GM13977 (cell line): ENCODE results near the gene SHISAL2A.
A peak's percentile ranks its signal among the peaks of the same experiment; 100 is the strongest.

Experiments
- DNase-seq: peaks from one replicate; pipeline ENCODE4 v3.0.0; 2012; ENCODE audit warnings: low spot score
- in situ Hi-C: fragments of 300-500 bp; cut with MboI; formaldehyde crosslinking; loops from one replicate; pipeline ENCODE4 v1.12.0; 2022; ENCODE audit warnings: low sequenced_read_pairs, low pct_unique_long_range_greater_than_20kb, mixed read lengths, inconsistent platforms; ENCODE audit not compliant: unreplicated experiment
- TF ChIP-seq, protein P1 (sequence below): IDR thresholded peaks from 2 replicates; pipeline ENCODE4 v1.5.1; 2012; ENCODE audit warnings: mild to moderate bottlenecking, control low read depth; ENCODE audit not compliant: insufficient read depth; ENCODE audit errors: extremely low read depth, missing control alignments

The SHISAL2A gene

DNA sequence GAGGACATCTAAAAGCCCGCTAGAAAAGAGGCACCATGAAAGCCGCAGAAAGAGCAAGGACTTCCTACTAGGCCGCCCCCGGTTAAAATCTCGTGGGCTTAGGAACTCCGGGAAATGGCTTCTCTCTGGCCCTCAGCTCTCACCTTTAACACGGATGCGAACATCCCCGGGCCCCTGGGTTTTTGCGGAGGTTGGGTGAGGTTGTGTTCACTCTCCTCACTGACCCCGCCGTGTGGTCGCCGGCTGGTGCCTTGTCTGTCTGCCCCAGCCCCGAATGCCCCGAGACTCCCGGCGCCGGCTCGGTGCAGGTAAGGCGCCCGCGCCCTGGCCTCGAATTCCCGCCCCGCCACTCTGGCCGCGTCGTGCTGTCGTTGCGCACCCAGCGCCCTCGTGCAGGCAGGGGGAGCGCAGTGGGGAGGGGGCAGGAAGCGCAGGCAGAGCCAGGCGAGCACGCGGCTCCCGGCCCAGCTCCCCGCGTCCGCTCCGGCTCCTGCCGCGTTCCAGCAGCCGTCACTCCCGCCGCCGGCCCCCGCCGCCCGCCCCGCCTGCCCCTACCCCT is at the start of gene SHISAL2A:
Gene SHISAL2A, plus strand, starts transcription at position 437 of the 559 bp plus-strand sequence. CDS start 326 bp downstream, outside the sequence.
- TF ChIP-seq, protein P1, sequence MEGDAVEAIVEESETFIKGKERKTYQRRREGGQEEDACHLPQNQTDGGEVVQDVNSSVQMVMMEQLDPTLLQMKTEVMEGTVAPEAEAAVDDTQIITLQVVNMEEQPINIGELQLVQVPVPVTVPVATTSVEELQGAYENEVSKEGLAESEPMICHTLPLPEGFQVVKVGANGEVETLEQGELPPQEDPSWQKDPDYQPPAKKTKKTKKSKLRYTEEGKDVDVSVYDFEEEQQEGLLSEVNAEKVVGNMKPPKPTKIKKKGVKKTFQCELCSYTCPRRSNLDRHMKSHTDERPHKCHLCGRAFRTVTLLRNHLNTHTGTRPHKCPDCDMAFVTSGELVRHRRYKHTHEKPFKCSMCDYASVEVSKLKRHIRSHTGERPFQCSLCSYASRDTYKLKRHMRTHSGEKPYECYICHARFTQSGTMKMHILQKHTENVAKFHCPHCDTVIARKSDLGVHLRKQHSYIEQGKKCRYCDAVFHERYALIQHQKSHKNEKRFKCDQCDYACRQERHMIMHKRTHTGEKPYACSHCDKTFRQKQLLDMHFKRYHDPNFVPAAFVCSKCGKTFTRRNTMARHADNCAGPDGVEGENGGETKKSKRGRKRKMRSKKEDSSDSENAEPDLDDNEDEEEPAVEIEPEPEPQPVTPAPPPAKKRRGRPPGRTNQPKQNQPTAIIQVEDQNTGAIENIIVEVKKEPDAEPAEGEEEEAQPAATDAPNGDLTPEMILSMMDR: no peak
- in situ Hi-C loops: no loop called here
- DNase-seq: peak; percentile 59

DNA sequence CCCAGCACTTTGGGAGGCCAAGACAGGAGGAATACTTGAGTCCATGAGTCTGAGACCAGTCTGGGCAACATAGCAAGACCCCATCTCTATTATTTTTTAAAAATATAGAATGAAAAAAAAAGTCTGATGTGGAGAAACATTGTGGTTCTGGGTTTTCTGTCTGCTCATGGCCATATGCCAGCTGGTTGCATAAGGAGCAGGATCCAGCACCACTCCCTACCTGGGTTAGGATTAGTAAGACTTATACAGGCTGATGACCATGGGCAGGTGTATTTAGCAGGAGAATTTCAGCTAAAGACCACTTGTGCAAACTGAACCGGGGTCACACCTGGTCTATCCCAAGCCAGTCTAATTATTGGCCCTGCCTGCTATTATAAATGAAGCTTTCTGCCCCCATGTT is 47.5 kb upstream of the SHISAL2A start:
- DNase-seq: no peak
- TF ChIP-seq, protein P1: no peak
- in situ Hi-C loops: no loop called here

DNA sequence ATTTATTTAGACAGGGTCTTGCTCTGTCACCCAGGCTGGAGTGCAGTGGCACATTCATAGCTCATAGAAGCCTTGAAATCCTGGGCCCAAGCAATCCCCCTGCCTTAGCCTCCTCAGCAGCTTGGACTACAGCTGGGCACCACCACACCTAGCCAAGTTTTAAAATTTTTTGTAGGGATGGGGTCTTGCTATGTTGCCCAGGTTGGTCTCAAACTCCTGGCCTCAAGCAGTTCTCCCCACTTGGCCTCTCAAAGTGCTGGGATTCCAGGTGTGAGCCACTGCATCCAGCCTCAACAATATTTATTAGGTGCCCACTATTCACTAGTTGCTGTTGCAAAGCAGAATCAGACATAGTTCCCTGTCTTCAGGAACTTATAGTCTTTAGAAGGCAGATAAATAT is 44.9 kb upstream of the SHISAL2A start:
- in situ Hi-C loops: no loop called here
- DNase-seq: no peak
- TF ChIP-seq, protein P1: no peak

DNA sequence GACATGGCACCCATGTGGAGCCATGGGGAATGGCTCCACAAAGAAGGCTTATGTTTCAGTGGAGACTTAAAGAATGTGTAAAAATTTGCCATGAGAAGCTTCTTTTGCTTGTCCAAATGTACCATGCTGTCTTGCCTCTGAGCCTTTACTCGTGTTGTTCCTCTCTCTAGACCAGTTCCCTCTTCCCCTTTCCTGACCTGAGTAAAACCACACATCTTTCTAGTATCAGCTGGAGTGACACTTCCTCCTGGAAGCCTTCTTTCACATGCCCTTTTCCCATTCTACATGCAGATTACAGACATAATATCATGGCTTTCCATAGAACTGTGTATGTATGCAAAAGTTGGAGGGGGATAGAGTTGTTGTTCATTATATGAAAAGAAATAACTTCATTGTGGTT is 44.4 kb upstream of the SHISAL2A start:
- DNase-seq: no peak
- in situ Hi-C loops: no loop called here
- TF ChIP-seq, protein P1: no peak

DNA sequence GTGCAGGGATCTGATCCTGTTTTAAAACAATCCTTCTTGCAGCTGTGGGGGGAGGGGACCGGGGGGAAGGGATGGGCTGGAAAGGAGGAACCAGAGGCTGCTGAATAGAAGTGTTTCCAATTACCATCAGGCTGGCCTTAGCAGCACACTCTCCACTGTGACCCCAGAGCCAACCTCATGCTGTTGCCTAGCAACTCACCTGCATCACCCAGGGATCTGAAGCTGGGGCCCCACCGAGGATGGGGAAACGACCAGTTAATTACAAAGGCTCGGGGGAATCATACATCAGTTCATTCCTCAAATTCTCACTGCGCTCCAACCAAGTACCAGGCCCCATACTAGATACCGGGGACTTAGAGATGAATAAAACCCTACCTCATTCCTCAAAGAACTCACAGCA is 42.7 kb upstream of the SHISAL2A start:
- DNase-seq: no peak
- in situ Hi-C loops: no loop called here
- TF ChIP-seq, protein P1: no peak

DNA sequence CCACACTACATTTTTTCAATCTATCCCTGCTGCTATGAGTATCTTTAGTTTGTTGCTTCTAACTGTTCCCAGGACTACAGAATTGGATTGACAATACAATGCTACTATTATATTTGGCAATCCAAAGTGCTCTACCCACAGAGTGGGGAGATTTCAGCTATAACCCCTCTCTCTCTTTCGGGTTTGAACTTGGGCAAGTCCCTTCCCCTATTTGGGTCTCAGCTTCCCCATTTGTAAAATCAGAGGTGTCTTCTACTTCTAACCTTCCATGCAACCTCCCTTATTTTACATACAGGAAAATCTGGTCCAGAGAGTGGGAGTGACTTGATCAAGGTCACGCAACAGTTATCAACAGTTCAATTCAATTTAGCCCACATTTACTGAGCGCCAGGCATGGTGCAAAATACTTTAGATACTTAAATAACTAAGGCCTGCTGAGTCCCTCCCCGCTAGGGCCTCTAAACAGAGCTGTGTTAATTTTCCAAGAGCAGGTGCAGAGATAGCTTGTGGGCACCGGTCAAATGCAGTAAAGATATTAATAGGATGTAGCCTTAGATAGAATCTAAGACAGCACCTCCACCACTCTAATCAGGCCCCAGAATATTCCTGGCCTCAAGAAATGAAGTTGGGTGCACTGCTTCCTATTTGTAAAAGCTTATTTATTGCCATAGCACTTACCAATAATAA is 40.2 kb upstream of the SHISAL2A start:
- in situ Hi-C loops: no loop called here
- DNase-seq: no peak
- TF ChIP-seq, protein P1: no peak
